Measurements from ENCODE around the gene UPK1B.

Gene UPK1B

DNA sequence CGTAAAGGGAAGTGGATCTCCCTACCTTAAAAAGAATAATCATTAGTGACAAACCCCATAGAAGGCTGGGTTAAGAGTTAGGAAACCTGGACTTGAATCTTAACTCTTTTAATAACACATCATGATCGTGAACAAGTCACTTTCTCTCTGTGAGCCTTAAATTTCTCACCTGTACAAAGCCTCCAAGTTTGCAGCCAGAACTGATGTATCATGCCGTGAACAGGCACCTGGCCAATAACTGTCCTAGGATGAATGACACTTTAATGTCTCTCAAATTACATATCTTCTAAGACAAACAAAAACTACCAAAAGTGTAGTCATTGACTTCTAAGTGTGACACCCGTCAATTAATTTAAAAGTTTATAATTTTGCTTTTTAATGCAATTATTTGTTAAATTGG, 3.9 kb downstream of the UPK1B start:
- no peak for DNase-seq

DNA sequence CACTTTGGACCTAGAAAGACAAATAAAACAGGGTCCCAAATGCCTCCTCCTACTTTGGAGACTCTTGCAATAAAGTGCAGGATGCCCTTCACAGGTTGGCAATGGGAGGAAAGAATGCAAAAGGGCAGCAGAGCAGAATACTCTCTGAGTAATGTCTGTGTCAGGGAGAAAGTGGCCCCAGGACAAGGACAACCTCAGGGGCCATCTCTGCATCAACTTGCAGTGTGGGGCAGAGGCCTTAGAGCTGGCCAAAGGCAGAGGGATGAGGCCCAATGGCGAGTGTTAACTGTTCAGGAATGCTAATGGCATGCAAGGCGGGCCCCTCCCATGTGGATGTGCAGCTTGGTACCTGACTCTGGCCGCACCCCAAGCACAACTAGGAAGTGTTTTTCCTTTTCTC, 8.4 kb downstream of the UPK1B start:
- DNase-seq, result no peak

DNA sequence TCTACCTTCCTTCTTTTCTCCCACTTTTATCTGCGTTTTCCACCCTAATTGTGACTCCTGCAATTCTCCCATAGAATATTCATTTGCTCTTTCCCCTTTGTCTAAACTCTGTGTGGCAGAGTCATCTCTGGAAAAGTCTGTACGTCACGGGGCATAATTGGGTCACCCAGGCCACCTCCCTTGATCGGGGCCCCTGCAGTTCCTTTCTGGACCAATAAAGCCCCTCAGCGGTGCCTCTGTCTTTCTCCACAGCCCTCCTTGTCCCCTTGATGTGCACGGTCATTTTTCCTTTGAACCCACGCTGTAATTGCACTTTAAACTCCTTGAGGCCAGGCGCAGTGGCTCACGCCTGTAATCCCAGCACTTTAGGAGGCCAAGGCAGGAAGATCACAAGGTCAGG, 10.7 kb downstream of the UPK1B start:
- no peak for DNase-seq

DNA sequence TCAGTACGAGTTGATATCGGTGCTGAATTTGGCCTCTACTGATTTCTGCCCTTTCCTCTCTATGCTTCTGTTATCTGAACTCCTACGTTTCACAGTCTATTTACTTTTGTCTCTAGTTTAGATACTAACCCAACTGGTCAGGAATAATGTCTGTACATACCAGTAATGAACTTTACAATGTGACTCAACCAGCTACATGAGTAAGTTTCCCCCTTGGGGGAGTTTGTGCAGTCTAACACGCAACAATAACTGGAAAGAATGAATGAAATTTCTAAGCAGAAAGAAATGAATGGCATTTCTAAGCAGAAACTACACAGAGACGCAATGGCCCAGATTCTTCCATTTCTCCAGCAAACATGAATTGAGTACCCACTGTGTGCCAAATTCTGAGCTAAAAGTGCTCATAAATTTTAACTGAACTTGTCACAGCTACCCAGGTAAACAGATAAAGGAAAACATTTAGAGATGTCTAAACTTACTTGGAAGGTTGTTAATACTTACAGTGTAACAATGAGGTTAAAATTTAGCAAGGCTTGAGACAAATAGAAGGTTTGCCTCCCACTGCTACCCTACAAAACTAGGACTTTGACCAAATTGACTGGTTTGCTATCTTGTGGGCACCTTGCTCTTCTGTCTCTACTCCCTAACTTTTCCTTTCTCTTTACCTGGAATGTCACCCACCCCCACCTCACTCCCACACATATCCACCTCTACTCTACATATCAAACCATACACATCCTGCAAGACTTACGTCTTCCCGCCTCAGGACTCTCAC, 11.6 kb downstream of the UPK1B start:
- DNase-seq, result no peak

DNA sequence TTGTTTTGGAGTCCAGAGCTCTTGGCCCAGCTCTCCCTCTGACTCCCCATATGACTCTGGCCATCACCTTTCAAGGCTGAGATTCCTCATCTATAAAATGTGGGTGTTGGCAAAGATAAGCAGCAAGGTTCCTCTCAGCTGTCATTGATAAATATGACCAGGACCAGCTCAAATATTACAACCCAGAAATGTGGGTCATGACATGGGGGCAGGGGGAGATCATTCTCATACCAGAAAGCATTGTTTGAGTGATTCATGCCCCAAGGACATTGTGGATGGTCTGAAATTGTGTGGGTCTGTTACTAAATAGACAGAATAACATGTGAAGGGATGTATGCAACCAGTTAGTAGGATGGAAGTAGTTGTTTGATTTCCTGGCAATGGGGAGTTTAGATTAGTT, 13.9 kb downstream of the UPK1B start:
- DNase-seq, result no peak

DNA sequence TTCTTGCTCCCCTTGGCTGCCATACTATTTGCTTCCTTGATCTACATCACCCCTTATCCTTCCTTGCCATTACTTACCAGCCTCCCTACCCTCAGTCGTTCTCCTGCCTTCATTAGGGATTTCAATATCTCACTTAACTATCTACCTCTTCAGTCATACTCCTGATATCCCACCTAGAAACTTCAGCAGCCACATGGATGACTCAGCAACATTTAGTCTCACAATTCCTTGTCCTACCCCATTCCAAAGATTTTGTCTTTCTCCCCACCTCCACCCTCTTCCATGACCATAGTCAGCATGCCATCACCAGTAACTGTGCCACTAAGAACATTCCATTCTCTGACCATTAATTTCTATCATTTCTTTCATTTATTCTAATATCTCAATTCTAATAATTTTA, 18.4 kb downstream of the UPK1B start:
- DNase-seq, result no peak

DNA sequence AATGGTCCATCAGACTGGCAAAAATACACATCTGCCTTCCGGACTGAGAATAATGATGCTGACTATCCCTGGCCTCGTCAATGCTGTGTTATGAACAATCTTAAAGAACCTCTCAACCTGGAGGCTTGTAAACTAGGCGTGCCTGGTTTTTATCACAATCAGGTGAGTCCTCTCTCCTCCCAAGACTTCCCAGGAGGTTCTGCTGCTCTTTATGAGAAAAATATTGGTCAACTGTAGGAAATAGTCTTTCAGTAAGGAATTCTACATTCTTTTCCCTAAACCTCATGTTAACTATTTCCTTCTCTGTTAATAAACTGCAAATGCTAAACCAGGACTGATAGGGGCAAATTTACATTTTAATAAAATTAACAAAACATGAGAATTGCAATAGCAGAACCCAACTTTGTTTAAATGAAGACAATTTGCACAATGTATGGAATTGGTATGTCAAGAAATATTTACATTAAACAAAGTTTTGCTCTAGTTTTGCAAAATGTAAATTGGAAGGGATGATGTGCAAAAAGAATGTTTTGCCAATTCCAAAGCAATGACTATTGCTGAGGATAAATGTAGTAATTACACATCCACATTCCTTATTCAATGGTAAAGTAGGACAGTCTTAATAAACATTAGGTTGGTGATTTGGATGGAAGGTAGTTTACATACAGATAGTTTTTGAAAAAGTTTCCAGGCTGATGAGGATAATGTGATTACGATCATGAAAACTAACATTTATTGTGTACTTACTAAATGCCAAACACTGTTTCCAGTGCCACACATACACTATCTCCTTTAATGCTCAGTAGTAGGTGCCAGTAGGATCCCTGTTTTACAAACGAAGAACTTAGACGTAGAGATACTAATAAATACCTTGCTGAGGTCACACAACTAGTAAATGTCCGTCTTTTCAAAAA, 21.1 kb downstream of the UPK1B start:
- no peak for DNase-seq

DNA sequence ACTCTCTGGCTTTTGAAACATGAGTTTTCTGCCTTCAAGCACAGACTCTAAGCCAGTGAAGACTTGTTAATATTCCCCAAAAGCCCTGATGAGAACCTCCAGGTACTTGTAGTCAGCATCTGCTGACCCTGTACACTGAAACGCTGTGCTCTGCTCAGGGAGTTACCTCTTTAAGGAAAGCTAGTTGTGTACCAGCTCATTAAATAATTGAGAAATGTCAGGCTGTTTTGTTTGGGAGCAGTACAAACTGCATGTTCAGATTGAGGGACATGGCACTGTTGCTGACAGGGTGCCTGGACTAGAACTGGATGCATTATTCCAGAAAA, 21.7 kb downstream of the UPK1B start:
- DNase-seq, result no peak

DNA sequence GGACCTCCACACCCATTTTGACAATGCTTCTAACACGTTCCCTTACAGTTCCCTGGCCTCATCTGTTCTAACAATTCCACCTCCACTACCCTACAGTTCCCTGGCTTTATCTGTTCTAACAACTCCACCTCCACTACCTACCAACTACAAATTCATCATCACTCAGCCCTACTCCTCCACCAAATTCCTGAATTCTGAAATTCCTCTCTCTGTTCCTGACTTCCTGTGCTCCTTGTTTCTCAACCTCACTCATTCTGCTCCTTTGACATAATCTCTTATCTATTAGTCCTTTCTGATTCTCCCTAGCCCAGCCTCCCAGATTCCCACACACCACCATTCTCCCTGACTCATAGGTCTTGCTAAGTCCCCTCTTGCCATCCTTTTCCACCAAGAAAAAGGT, 22.5 kb downstream of the UPK1B start:
- DNase-seq, result no peak

DNA sequence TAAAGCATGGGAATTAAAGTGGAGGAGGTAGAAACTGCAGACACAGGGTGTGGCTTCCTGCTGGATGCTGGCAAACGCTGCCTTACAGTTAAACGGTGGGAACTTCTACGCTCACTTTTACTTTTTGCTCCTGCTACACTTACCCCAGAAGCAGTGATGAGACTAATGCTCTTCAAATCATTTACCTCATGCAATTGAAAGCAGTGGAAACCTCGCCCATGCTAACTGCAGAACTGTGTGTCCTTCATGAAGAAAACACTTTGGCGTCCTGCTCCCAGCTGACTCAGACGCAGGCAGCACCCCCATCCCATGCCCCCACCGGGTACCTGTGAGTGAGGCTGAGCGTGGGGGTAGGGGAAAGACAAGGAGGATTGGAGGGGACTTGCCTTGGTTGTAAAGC, 31.8 kb downstream of the UPK1B start:
- DNase-seq, result no peak

DNA sequence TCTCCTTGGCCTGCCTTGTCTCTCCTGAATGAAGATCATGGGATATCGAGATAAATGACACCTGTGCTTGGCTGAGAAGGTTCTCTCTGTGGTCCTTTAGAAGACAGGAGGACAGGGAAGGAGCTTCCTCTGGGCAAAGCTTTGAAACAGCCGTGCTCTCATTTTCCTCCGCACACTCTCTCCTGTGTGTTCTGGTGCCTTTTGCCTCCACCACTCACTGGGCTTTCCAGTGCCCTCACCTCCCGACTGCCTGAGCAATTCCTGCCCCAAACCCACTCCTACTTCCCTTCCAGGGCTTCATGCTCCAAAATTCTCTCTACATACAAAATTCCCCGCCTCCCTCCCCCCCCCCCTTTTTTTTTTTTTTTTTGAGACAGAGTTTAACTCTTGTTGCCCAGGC, 32.3 kb downstream of the UPK1B start:
- DNase-seq, result no peak

DNA sequence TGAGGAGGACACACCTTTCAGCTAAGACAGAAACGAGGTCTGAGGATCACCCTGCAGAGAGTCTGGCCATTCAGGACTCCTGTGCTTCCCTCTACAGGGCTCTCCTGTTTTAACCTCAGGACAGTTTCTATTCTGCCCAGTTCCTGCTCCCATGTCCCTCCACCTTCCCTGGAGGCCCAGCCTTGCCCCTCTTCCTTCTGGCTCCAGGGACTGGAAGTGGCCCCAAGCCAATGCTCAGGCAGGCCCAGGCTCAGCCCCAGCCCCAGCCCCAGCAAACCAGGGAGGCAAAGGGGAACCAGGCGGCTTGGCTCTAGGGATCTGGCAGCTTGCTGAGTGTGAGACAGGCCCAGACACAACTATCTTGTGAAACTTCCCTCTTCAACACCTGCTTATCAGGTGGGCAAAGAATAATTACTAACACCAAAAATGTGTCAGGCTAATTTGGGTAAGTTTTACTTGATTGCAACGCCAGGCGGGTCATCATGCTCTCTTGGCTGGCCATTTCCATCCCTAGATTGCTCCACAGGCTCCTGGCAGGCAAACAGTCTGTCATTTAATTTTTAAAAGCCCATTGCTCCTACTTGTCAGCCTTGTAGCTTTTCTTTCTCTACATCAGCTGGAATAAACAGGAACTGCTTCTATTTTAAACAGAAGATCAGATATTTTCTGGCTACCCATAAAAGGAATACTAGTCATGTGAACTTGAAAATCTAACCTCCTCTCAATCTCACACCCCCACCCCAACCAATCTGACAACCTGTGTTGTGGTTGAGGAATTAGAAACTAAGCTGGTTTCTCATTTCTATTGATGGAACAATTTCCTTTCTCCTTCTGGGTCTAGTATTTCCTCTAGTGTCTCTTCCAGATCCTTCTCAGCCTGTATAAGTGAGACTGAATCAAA, 33.5 kb downstream of the UPK1B start:
- no peak for DNase-seq

DNA sequence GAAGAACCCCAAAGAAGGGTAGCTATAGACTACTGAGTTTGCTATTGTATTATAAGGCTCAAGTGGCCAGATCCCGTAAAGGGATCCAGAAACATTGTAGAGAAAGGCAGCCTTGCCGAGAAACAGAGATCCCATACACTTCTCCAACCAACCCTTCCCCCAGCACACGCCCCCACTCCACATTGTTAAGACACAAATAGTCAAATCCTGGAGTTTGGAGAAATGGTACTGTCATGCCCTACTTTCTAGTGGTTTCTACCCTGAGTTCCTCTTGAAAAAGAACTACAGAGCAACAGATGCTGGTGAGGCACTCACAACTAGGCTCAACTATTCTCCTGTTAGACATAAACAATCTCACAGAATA, 34.1 kb downstream of the UPK1B start:
- no peak for DNase-seq

DNA sequence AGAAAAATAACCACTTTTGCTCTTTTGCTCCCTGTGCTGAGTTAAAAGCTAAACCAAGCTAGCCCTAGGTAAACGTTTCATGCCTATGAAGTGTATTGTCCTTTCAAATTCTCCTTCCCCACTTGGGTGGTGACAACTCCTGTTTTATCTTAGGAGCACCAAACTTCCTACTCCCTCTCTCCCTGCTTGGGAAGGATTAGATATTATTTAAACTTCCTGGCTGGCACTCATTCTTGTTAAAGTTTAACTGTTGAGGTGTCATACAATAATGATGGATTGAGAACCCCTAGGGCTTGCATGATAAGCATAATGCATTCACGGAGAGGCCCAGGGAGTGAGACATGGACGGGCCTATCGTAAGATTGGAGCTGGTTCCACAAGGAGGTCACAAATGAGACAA, 37.8 kb downstream of the UPK1B start:
- DNase-seq, result no peak

DNA sequence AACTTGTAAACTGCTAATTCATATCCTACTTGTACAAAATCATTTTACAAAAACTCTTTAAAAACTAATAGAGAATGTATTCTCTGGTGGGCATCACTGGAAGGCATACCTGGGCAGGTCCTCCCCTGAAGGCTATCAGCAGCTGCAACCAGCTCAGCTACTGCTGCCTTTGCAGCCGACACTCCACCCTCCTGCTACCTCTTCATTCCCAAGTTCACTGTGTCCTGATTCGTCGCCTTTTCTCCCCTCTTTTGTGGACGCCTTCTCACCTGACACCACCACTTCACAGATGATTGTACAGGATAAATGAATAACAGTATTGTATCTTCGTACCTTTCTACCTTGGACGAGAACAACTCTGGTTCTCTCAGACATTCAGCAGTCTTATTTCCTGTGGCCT, 38.4 kb downstream of the UPK1B start:
- DNase-seq, result no peak

DNA sequence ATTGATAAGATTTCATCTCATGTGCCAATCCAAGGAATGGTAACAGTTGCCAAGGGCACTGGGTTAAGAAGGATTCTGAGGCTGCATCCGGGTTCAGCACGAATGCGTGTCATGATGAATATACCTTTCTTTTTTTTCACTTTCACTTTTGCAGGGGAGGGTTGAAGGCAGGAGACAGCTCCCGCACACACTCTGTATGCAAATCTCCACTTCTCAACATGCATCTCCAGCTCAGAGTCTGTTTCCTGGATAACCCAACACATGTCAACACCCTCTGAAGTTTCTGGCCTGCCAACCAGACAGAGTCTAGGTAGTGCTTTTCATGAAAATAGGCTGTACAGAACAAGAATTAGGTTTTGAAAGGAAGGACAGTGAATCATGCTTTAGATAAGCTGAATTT, 45.7 kb downstream of the UPK1B start:
- DNase-seq, result no peak

DNA sequence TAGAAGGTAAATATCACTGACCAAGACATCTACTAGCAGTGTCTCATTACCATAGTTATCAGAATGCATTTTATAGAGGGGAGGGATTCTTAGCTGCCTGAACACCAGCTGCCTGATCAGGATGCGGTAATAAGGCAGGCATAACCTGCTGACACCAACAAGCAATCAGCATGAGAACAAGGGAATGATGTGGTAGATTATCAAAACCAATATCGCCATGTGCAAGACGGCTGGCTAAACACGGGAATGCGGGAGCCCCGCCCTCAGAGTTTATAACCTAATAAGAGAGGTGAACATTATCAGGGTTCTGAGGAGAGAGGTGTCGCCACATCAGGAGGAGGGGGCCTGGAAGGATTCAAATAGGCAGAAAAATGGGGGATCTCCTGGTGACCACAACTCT, 46.8 kb downstream of the UPK1B start:
- no peak for DNase-seq

DNA sequence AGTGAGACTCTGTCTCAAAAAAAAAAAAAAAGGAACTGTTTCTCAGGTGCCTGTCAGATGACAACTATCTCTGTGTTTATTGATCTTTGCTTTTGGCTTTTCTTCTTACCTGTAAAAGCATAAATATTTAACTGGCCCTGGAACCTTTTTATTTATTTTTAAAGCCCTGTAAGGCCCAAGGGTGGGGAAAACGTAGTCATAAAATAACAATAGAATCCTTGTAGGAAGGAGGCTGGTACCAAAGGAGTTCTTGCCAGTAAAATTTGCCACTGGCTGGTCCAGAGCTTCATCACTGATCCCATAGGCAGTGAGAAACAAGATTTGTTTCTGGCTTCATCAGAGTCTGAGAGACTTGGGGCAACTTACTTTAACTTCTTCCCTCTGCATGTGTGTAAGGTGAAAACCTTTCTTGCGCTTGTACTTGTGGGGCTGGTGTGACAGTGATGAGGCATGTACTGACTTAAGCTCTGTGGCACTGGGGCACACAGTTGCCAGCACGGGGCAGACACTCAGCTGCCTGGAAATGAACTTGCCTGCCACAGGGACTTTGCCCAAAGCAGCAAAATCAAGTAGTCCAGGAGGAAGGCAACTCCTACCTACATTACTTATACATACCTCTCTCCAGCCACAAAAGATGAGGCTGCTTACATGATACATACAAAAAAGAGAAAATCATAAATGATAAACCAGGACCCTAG, 47.7 kb downstream of the UPK1B start:
- no peak for DNase-seq

DNA sequence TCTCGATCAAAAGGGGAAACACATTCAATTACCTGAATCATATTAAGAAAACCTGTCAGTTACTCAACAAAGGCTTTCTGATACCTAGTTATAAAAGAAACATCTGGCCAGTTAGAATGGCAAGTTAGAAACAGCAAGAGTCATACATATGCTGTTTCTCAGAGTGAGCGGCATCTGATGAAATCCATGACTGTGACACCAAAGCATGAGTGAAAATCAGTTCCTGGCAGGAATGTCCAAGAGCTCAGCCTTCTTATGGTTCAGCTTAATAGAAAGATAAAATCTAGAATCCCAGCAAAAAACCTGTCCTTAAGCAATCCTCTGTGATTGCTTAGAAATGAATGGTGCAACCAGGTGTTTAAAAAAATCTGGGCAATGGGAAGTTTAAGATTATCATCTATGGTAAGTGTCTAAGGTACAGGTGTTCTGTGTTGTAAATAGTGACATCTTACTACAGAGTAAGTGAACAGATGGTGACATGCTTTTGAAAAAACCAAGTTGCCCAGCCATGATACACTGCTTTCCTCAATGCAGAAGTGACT, 48.5 kb downstream of the UPK1B start:
- no peak for DNase-seq

DNA sequence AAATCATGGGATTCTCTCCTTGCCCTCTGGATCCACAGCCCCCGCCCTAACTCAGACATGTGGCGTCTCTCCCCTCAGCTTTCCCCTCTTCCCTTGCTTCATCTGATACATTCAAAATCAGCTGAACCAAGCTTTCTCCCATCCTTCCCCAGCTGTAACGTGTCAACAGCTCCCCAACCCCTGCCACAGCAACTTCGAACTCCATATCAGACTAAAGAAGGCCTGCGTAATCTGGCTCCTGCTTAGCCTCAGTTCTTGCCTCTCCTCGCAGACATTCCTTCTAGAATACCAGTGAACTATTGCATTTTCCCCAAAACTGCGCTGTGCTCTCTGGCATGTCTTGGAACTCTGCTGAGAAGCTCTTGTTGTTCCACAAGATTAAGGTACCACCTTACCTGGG, 49.0 kb downstream of the UPK1B start:
- DNase-seq, result no peak

DNA sequence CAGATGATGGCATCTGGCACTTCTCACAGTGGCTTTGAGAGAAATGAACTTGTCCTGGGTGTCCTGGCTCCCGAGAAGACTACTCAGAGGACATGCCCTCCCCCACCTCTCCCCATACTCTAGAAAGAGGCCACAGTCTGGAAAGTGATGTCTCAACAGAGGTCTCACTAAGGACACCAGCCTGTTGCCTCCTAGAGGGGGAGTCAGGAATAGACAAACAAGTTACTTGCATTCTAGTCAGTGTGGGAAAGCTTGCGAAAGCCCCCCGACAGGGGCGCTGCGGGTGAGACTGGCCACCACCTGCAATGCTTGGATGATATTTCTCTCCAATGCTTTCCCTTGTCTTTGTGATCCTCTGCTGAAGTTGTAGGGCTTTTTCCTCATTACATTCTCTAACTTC, 50.1 kb downstream of the UPK1B start:
- no peak for DNase-seq

DNA sequence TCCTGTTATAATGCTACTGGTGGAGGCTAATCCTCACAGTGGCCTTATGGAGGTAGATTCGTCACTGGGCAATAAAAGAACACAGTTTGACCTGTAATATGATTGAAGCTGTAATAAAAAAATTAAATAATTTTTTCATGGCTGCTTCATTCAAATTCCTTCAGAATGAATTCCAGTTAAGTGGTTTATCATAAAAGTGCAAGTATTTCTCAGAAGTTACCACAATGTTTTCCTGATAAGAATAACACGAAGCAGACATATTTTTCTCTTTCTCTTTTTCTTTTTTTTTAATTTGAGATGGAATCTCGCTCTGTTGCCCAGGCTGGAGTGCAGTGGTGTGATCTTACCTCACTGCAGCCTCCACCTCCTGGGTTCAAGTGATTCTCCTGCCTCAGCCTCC, 51.7 kb downstream of the UPK1B start:
- DNase-seq, result no peak
